ENCODE results near the gene GFER. TPM values are rescaled to one million over a fixed set of nuclear protein-coding genes. Genes with fewer than 3 reads are reported as not detected.
"Not testable (repeated sequence)": the region's sequence is repeated elsewhere in the genome, so short reads cannot be mapped to it uniquely, and the experiment has no call there.

The GFER gene
- polyA plus RNA-seq, 1 of the 3 experiments (the other 2 are of a cell fraction) = 20.4 TPM

DNA sequence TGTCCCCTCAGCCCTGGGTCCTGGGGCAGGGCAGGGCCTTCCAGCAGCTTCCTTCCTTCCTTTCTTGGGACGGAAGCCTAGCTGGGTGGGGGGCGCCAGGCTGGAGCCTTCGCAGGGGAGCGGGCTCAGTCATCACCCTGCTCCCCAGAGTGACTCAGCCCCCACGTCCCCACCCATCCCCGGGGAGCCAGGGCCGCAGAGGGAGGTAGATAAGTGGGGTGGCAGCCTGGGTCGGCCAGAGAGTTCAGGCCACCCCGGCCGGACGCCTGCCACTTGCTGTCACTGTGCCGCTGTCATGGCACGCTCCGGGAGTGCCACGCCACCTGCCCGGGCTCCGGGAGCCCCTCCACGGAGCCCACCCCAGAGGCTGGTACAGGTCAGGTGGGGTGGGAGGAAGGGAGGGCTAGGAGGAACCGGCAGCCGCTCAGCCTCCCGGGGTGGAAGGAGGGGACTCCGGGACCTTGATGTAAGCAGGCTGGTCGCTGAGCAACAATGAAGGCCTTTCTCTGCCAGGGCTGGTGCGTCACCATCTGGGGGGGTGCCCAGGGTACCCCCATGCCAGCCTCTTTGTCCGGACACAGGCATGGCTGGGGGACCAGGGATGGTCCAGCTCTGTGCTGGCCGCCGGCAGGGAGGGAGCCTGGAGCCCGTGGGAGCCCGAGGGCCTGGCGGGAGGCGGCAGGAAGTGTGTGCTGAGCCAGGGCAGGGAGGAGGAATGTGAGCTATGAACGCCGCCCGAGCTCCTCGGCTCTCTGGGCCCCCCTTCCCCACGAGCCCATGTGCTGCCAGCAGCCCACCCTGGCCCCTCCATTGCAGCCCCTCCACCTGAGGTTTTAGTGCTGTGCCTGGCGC, 49.3 kb downstream of the GFER start (continued):
- TF ChIP-seq, protein P1, sequence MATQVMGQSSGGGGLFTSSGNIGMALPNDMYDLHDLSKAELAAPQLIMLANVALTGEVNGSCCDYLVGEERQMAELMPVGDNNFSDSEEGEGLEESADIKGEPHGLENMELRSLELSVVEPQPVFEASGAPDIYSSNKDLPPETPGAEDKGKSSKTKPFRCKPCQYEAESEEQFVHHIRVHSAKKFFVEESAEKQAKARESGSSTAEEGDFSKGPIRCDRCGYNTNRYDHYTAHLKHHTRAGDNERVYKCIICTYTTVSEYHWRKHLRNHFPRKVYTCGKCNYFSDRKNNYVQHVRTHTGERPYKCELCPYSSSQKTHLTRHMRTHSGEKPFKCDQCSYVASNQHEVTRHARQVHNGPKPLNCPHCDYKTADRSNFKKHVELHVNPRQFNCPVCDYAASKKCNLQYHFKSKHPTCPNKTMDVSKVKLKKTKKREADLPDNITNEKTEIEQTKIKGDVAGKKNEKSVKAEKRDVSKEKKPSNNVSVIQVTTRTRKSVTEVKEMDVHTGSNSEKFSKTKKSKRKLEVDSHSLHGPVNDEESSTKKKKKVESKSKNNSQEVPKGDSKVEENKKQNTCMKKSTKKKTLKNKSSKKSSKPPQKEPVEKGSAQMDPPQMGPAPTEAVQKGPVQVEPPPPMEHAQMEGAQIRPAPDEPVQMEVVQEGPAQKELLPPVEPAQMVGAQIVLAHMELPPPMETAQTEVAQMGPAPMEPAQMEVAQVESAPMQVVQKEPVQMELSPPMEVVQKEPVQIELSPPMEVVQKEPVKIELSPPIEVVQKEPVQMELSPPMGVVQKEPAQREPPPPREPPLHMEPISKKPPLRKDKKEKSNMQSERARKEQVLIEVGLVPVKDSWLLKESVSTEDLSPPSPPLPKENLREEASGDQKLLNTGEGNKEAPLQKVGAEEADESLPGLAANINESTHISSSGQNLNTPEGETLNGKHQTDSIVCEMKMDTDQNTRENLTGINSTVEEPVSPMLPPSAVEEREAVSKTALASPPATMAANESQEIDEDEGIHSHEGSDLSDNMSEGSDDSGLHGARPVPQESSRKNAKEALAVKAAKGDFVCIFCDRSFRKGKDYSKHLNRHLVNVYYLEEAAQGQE (IDR thresholded peaks at IDR 0.05; ENCODE audit: low read depth, low read length) = no peak
- TF ChIP-seq FOXM1 (IDR thresholded peaks at IDR 0.05; ENCODE audit: low read depth) (no peak), MXI1 (IDR thresholded peaks at IDR 0.05; ENCODE audit: low read depth, low read length) (no peak), TAF1 (IDR thresholded peaks at IDR 0.05; ENCODE audit: borderline replicate concordance, low read depth, low read length) (no peak), GABPA (IDR thresholded peaks at IDR 0.05; ENCODE audit: low read depth) (peak; percentile 18; the same call in 1 of the 2 replicates), GATA2 (CRISPR knock-in tag; IDR thresholded peaks at IDR 0.05) (no peak)
- TF ChIP-seq, protein P2, sequence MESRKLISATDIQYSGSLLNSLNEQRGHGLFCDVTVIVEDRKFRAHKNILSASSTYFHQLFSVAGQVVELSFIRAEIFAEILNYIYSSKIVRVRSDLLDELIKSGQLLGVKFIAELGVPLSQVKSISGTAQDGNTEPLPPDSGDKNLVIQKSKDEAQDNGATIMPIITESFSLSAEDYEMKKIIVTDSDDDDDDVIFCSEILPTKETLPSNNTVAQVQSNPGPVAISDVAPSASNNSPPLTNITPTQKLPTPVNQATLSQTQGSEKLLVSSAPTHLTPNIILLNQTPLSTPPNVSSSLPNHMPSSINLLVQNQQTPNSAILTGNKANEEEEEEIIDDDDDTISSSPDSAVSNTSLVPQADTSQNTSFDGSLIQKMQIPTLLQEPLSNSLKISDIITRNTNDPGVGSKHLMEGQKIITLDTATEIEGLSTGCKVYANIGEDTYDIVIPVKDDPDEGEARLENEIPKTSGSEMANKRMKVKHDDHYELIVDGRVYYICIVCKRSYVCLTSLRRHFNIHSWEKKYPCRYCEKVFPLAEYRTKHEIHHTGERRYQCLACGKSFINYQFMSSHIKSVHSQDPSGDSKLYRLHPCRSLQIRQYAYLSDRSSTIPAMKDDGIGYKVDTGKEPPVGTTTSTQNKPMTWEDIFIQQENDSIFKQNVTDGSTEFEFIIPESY (IDR thresholded peaks at IDR 0.05; ENCODE audit: borderline replicate concordance, low read depth) = no peak

DNA sequence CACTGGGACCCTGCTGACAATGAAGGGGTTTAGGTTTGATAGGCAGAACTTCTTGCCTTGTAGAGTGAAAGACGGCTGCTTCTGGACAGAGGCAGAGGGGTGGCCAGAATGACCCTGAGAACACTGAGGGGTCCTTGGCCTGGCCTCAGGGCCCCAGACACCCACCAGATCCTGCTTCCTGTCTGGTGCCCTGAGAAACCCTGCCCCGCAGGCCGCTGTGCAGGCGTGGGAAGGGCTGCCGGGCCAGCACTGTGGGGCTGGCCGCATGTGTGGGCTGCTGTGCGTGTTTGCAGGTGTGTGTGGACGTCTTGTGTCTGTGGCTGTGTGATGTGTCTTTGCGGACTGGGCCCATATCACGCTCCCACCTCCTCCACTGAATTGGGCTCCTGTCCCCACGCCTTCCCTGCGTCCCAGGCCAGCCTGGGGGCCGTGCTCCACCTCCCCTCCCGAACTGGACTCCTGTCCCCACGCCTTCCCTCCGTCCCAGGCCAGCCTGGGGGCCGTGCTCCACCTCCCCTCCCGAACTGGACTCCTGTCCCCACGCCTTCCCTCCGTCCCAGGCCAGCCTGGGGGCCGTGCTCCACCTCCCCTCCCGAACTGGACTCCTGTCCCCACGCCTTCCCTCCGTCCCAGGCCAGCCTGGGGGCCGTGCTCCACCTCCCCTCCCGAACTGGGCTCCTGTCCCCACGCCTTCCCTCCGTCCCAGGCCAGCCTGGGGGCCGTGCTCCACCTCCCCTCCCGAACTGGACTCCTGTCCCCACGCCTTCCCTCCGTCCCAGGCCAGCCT, 50.1 kb downstream of the GFER start:
- Histone ChIP-seq H3K79me2 (ENCODE audit: insufficient read depth) (peaks cover 20% of the 10 kb centered on the region; the same call in 1 of the 2 replicates), H3K36me3 (replicated peaks in 1 of 2; ENCODE audit: control insufficient read depth in 1 of 2, insufficient read depth in 2 of 2, low read length in 1 of 2) (peaks cover 0 to 13% of the 10 kb centered on the region in 2 experiments), H3K4me2 (peak overlapping the region; percentile 94), H3K4me3 (ENCODE audit: low read depth in 2 of 2, low read length in 1 of 2) (peak overlapping the region in 1 of 2 experiments; percentile 54; a peak in 1 of 4 replicates), H2AFZ (ENCODE audit: low read depth) (peak overlapping the region; percentile 17; the same call in 1 of the 2 replicates), H3K4me1 (ENCODE audit: control insufficient read depth in 1 of 2, insufficient read depth in 2 of 2, low read depth in 1 of 2, low read length in 1 of 2) (peaks cover 33 to 54% of the 10 kb centered on the region in 2 experiments; a peak in 3 of 4 replicates), H3K27ac (ENCODE audit: low read depth in 2 of 2, low read length in 1 of 2) (peak overlapping the region; percentile 86 to 93), H3K9ac (peak overlapping the region; percentile 83)
- not testable (repeated sequence) for H3K9me3 ChIP-seq; H3K27me3 ChIP-seq (ENCODE audit: insufficient read depth); H3K9me2 ChIP-seq; H4K20me1 ChIP-seq (ENCODE audit: insufficient read depth); DNase-seq; H3F3A ChIP-seq (replicated peaks; ENCODE audit: insufficient read depth)
- WGBS (ENCODE audit: low lambda C conversion rate) = 86% methylated on average over 17 of the region's 32 CpGs
- CTCF ChIA-PET = interaction anchor here (2.5 kb wide), 1 partner anchor 11 kb away, joined by 12 read pairs; no protein-coding TSS in a partner anchor
- POLR2A ChIA-PET = interaction anchor here (1.5 kb wide), 1 partner anchor 13 kb away, joined by 3 read pairs; the partner anchor contains the start of genes NTHL1 and TSC2
